Upper lobe of left lung (tissue), 6 donors: Measurements from ENCODE around the gene IFI6. TPM values are rescaled to one million over a fixed set of nuclear protein-coding genes. Genes with fewer than 3 reads are reported as not detected.
A peak's percentile ranks its signal among the peaks of the same experiment; 100 is the strongest.

ENCODE experiments used
- ATAC-seq, 2 donors: fragments of 200-7000 bp; cut with Tn5 transposase; one replicate each; pipeline ENCODE4 v1.9.1; 2022; ENCODE audit warnings: mild to moderate bottlenecking in 2 of 2, moderate library complexity in 2 of 2; ENCODE audit not compliant: low FRiP score in 2 of 2
- DNase-seq, 2 donors: peaks; one replicate each; pipeline ENCODE4 v3.0.0-alpha.2; 2019 to 2020
- H3K27ac ChIP-seq, 4 donors: fragments of 200-600 bp; sonication (generic); one replicate each; pipeline ENCODE4 v1.5.1; 2016 to 2019
- H3K27me3 ChIP-seq, 4 donors: fragments of 200-600 bp; sonication (generic); one replicate each; pipeline ENCODE4 v1.5.1; 2017 to 2019
- H3K36me3 ChIP-seq, 4 donors: fragments of 200-600 bp; sonication (generic); one replicate each; pipeline ENCODE4 v1.5.1; 2016 to 2019
- H3K4me1 ChIP-seq, 4 donors: fragments of 200-600 bp; sonication (generic); one replicate each; pipeline ENCODE4 v1.5.1; 2018 to 2019
- H3K4me3 ChIP-seq, 4 donors: fragments of 200-600 bp; sonication (generic); one replicate each; pipeline ENCODE4 v1.5.1; 2017 to 2019; ENCODE audit warnings: mild to moderate bottlenecking in 2 of 4, moderate library complexity in 1 of 4
- H3K9me3 ChIP-seq, 4 donors: fragments of 200-600 bp; sonication (generic); one replicate each; pipeline ENCODE4 v1.5.1; 2018 to 2019
- EP300 ChIP-seq, 4 donors: sonication (generic); formaldehyde crosslinking; IDR thresholded peaks; one replicate each; pipeline ENCODE4 v1.5.1; 2017; ENCODE audit warnings: antibody characterized with exemption in 4 of 4, control low read depth in 2 of 4
- POLR2A ChIP-seq, 4 donors: fragments of 450-650 bp; IDR thresholded peaks; one replicate each; pipeline ENCODE4 v1.5.1; 2016 to 2017; ENCODE audit warnings: antibody characterized with exemption in 4 of 4, mild to moderate bottlenecking in 2 of 4
- POLR2AphosphoS5 ChIP-seq, 2 donors: sonication (generic); formaldehyde crosslinking; IDR thresholded peaks; one replicate each; pipeline ENCODE4 v1.5.1; 2017; ENCODE audit warnings: antibody characterized with exemption in 2 of 2
- WGBS, 2 donors: methylation state at CpG; one replicate each; pipeline ENCODE4 v1.1.5; 2017 to 2018; 5-methylcytosine and 5-hydroxymethylcytosine counted together
- total RNA-seq, 6 donors: library from RNA; depleted of rRNA in 4 of 6; stranded (reverse); fragments of >200 nt in 4 of 6; gene quantifications; one replicate each; pipeline versions ENCODE4 v1.1.0 to v1.2.1, GENCODE V29; 2016 to 2021
- TF ChIP-seq, protein P1 (sequence below), 6 experiments: fragments of 450-650 bp in 4 of 6; fragments of 200-600 bp in 2 of 6; sonication (generic) in 2 of 6; IDR thresholded peaks; one replicate each; pipeline ENCODE4 v1.5.1; 2016 to 2019; ENCODE audit warnings: antibody characterized with exemption in 6 of 6
- donor health status: DM: no; HTN: no; CAD: no; lungs with moderate emphysema.
- donor health status: DM: no; HTN: yes; CAD: no; lungs with severe emphysema.

Gene IFI6
- total RNA-seq, 6 donors from 2014 or later, result 43.0 to 436 (median 277) TPM

DNA sequence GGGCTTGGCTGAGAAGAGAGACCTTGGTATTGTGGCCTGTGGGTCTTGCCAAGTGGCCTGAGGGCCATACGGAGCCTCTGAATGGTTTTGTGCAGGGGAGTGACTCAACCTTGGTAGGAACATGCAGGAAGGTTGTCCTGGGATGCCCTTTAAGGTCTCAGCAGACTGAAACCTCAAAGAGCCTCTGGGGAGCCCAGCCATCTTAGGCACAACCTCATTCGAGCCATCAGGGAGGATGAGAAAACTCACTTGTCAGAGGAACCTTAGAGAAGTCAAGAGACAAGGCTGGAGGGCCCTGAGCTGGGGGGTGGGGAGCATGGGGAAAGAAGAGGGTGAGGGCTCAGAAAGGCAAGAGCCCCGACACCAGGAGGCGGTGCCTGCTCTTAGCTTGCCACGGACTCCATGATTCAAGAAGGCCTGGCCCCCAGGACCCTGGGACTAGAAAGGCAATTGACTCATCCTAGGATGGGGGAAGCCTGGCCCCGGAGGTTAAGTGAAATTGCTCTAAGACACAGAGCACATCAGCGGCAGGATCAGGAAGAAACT lies 13.0 kb downstream of the IFI6 start:
- TF ChIP-seq, protein P1, sequence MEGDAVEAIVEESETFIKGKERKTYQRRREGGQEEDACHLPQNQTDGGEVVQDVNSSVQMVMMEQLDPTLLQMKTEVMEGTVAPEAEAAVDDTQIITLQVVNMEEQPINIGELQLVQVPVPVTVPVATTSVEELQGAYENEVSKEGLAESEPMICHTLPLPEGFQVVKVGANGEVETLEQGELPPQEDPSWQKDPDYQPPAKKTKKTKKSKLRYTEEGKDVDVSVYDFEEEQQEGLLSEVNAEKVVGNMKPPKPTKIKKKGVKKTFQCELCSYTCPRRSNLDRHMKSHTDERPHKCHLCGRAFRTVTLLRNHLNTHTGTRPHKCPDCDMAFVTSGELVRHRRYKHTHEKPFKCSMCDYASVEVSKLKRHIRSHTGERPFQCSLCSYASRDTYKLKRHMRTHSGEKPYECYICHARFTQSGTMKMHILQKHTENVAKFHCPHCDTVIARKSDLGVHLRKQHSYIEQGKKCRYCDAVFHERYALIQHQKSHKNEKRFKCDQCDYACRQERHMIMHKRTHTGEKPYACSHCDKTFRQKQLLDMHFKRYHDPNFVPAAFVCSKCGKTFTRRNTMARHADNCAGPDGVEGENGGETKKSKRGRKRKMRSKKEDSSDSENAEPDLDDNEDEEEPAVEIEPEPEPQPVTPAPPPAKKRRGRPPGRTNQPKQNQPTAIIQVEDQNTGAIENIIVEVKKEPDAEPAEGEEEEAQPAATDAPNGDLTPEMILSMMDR (IDR thresholded peaks at IDR 0.05), result no peak
- TF ChIP-seq EP300 (IDR thresholded peaks at IDR 0.05), result no peak
- TF ChIP-seq POLR2AphosphoS5 (IDR thresholded peaks at IDR 0.05), result no peak
- TF ChIP-seq POLR2A (IDR thresholded peaks at IDR 0.05), result no peak
- H3K9me3 ChIP-seq, result no peaks in the 10 kb centered on the region
- H3K27ac ChIP-seq, result peak overlapping the region; percentile 91 to 98 (median 94)
- peaks cover 31 to 63% (median 42%) of the 10 kb centered on the region in 4 donors for H3K4me1 ChIP-seq
- H3K4me3 ChIP-seq, result peak overlapping the region in 3 of 4 donors; percentile 59 to 71 (median 69)
- H3K36me3 ChIP-seq, result no peaks in the 10 kb centered on the region
- DNase-seq, result no peak
- ATAC-seq, result peak in 1 of 2 donors; percentile 12
- 45 to 66% methylated on average over 5 to 7 of the region's 7 CpGs for WGBS, 2 donors
- H3K27me3 ChIP-seq, result no peaks in the 10 kb centered on the region

DNA sequence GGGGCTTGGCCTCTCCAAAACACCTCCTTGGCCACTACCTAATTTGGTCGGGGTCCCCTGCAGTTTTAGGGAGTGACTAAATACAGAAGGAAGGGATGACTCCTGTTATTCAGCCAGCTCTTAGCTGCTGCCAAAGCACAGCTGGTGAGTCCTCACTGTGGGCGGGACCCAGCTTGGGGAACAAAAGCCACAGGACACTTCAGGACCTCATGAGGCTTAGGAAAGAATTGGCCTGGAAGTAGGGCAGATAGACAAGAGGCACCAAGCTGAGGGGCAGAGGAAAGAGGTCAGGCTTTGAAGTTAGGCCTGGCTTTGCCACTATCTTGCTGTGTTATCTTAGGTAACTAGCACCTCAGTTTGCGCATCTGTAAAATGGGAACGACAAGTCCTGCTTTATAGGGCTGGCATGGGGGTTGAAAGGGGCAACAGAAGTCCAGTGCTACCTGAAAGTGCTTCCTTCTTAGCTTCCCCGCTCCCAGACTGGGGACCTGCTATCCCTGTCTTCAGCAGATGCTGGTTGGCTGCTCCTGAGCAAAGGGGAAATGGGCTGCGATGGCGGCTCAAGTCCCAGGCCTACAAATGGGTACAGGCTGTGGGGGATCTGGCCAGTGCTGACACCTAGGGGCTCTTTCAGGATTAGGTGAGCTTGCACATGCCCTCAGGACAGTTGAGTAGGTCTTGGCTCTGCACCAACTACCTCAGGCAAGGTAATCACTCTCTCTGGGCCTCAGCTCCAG lies 15.7 kb downstream of the IFI6 start:
- ATAC-seq (peak; percentile 41 to 67), DNase-seq (peak in 1 of 2 donors; percentile 79)
- 70 to 77% methylated on average over 4 to 7 of the region's 7 CpGs for WGBS, 2 donors
- no peaks in the 10 kb centered on the region for H3K36me3 ChIP-seq
- no peak overlapping the region for H3K4me3 ChIP-seq
- H3K9me3 ChIP-seq, result no peaks in the 10 kb centered on the region
- TF ChIP-seq POLR2A (IDR thresholded peaks at IDR 0.05), result peak in 1 of 4 donors; percentile 53
- TF ChIP-seq EP300 (IDR thresholded peaks at IDR 0.05), result no peak
- peak in 1 of 2 donors; percentile 53 for TF ChIP-seq POLR2AphosphoS5 (IDR thresholded peaks at IDR 0.05)
- peaks cover 25 to 46% (median 31%) of the 10 kb centered on the region in 4 donors for H3K4me1 ChIP-seq
- H3K27me3 ChIP-seq, result no peaks in the 10 kb centered on the region
- H3K27ac ChIP-seq, result peak overlapping the region; percentile 41 to 77 (median 71)

DNA sequence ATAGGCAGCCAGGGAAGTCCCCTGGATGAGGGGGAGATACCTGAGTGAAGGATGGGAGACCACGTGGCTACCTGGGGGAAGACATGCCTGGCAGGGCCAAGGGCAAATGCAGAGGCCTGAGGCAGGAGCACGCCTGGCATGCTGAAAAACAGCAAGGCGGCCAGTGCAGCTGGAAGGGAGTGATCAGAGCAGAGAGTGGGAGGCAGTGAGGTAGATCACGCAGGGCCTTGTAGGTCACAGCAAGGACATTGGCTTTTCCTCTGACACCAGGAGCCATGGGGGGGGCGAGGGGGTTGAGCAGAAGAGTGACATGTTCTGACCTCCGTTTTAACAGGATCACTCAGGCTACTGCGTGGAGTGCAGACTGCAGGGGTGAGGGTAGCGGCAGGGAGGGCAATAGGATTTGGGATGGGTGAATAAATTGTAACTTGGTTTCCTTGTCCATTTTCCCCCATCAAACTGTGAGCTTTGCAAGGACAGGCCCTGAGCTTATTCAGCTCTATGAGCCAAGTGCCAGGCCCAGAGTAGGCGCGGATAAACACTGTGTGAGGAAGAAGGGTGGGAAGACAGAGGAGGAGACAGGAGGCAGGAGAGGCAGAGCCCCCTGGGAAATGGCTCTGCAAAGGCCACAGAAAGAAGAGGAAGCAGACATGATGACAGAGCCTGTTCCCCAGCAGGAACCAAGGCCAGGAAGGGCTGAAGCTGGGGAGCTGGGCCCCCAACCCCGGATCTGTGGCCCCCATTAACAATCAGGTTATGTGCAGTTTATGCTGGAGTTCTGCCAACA lies 16.6 kb downstream of the IFI6 start:
- WGBS, 2 donors, result 70 to 72% methylated on average over 11 of the region's 11 CpGs
- Histone ChIP-seq H3K36me3 (no peaks in the 10 kb centered on the region), H3K4me1 (peaks cover 27 to 45% (median 30%) of the 10 kb centered on the region in 4 donors), H3K9me3 (no peaks in the 10 kb centered on the region), H3K27ac (peak overlapping the region; percentile 41 to 77 (median 71)), H3K27me3 (no peaks in the 10 kb centered on the region), H3K4me3 (no peak overlapping the region)
- no peak for DNase-seq
- TF ChIP-seq, protein P1 (IDR thresholded peaks at IDR 0.05), result no peak
- TF ChIP-seq EP300 (IDR thresholded peaks at IDR 0.05) (no peak), POLR2A (IDR thresholded peaks at IDR 0.05) (no peak), POLR2AphosphoS5 (IDR thresholded peaks at IDR 0.05) (no peak)
- no peak for ATAC-seq

DNA sequence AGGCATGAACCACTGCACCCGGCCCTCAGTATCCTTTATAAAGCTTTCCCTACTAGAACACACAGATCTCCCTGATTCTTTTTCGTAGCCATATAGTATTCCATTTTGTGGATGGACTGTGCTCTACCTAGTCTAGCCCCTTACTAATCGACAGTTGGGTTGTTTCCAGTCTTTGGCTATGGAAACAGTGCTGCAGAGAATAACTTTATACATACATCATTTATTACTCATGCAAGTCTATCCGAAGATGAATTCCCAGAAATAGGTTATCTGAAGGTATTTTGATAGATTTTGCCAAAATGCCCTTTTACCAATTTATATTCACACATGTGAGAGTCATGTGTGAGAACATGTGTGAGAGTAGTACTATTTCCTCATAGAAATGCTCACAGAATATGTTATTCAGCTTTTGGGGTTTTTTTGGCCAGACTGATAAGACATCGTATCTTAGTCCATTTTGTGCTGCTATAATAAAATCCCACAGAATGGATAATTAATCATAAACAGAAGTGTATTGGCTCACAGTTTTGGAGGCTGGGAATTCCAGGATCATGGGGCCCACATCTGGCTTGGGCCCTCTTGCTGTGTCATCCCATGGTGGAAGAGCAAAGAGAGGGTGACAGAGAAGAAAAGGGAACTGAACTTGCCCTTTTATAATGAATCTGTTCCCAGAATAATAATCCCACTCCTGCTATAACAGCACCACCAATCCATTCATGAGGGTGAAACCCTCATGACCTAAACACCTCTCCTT lies 19.7 kb downstream of the IFI6 start:
- Histone ChIP-seq H3K9me3 (no peaks in the 10 kb centered on the region), H3K27ac (no peak overlapping the region), H3K4me1 (peaks cover 14 to 29% (median 25%) of the 10 kb centered on the region in 4 donors), H3K27me3 (no peaks in the 10 kb centered on the region), H3K36me3 (no peaks in the 10 kb centered on the region), H3K4me3 (no peak overlapping the region)
- no peak for TF ChIP-seq POLR2A (IDR thresholded peaks at IDR 0.05)
- TF ChIP-seq POLR2AphosphoS5 (IDR thresholded peaks at IDR 0.05), result no peak
- TF ChIP-seq, protein P1 (IDR thresholded peaks at IDR 0.05), result no peak
- TF ChIP-seq EP300 (IDR thresholded peaks at IDR 0.05), result no peak
- DNase-seq (no peak), ATAC-seq (no peak)
- 93 to 94% methylated on average over 5 of the region's 5 CpGs for WGBS, 2 donors
